Stimulated activated naive B cell treated with anti-CD40 and anti-IgM and Interleukin-4, amounts not matched to agents 10 μg/mL and 1 μg/mL and 100 μg/mL, for 72 hours (primary cell): Measurements from ENCODE around the gene PVR.
"Not testable (repeated sequence)": the region's sequence is repeated elsewhere in the genome, so short reads cannot be mapped to it uniquely, and the experiment has no call there.

ENCODE experiments used
- ATAC-seq, 2 donors: fragments of 150-1000 bp; cut with Tn5 transposase; replicated peaks; 2 replicates each; pipeline ENCODE4 v1.10.0; 2021; ENCODE audit warnings: moderate library complexity in 1 of 2
- DNase-seq: peaks from one replicate; pipeline ENCODE4 v3.0.0; 2021
- H3K27ac Mint-ChIP-seq: one replicate; pipeline ENCODE4 v1.8.0; 2022; ENCODE audit warnings: mild to moderate bottlenecking, mixed read lengths
- H3K27me3 Mint-ChIP-seq, 2 donors: one replicate each; pipeline ENCODE4 v1.8.0; 2022; ENCODE audit warnings: mixed read lengths in 2 of 2
- H3K36me3 Mint-ChIP-seq, 2 donors: one replicate each; pipeline ENCODE4 v1.8.0; 2022; ENCODE audit warnings: mixed read lengths in 2 of 2, mild to moderate bottlenecking in 1 of 2
- H3K4me1 Mint-ChIP-seq, 2 donors: one replicate each; pipeline ENCODE4 v1.8.0; 2022; ENCODE audit warnings: mixed read lengths in 2 of 2, mild to moderate bottlenecking in 1 of 2
- H3K4me3 Mint-ChIP-seq, 2 donors: one replicate each; pipeline ENCODE4 v1.8.0; 2022; ENCODE audit warnings: mild to moderate bottlenecking in 2 of 2, mixed read lengths in 2 of 2, moderate library complexity in 1 of 2
- H3K9me3 Mint-ChIP-seq, 2 donors: one replicate each; pipeline ENCODE4 v1.8.0; 2022; ENCODE audit warnings: mixed read lengths in 2 of 2, mild to moderate bottlenecking in 1 of 2

Gene PVR

DNA sequence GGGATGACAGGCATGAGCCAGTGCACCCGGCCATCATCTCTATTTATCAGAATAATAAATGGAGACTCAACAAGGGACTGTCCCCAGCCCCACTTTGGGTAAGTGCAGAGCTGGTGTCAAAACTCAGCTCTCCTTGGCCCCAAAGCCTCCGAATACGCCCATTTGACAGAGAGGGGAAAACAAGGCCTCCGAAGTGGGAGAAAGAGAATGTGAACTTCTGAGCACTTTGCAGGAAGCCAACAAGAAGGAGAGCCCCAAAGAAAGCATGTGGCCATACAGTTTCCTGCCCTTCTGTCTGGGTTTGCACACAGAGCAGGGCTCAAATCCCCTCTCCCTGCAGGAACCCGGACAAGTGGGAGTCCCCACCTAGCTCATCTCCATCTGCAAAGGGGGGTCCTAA, 56.8 kb downstream of the PVR start:
- Mint-ChIP-seq H3K36me3 (no peaks in the 10 kb centered on the region), H3K27me3 (peaks cover 24 to 35% of the 10 kb centered on the region in 2 donors), H3K4me3 (no peak overlapping the region), H3K9me3 (no peaks in the 10 kb centered on the region), H3K4me1 (no peaks in the 10 kb centered on the region), H3K27ac (no peak overlapping the region)
- ATAC-seq: no peak
- no peak for DNase-seq

GRCh38 chr19:44701228-44701627, 57.5 kb downstream of the PVR start:
- H3K27ac Mint-ChIP-seq: no peak overlapping the region
- no peaks in the 10 kb centered on the region for H3K4me1 Mint-ChIP-seq
- H3K36me3 Mint-ChIP-seq: no peaks in the 10 kb centered on the region
- DNase-seq (no peak), ATAC-seq (no peak)
- peaks cover 24 to 32% of the 10 kb centered on the region in 2 donors for H3K27me3 Mint-ChIP-seq
- no peak overlapping the region for H3K4me3 Mint-ChIP-seq
- no peaks in the 10 kb centered on the region for H3K9me3 Mint-ChIP-seq

DNA sequence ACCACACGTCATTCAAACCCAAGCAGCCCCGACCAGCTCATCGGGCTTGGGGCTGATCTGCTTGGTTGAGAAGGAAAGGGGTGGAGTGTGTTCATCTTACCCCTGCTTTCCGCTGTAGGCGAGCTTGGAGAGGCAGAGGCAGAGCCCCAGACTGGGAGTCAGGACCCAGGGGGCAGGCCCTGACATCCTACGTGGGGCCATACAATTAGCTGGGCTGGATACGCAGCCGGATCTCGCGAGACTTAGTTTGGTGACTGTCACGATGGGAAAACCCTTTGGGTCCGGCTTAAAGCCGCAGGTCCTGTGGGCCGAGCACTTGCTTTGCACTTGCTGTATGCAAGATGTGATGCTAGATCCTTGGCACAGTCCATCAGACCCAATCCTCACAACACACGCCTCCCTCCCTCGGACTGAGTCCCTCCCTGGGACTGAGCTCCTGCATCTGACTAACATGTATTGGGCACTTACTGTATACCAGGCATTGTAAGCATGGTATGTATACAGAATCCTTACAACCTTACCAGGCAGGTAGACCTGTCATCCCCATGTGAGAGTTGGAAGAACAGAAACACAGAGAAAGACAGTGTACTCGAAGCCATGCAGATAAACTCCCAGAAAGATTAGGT, 59.0 kb downstream of the PVR start:
- Mint-ChIP-seq H3K4me1 (no peaks in the 10 kb centered on the region), H3K4me3 (no peak overlapping the region), H3K27ac (no peak overlapping the region), H3K36me3 (no peaks in the 10 kb centered on the region), H3K9me3 (no peaks in the 10 kb centered on the region), H3K27me3 (peaks cover 14 to 26% of the 10 kb centered on the region in 2 donors)
- ATAC-seq: no peak
- DNase-seq: no peak

DNA sequence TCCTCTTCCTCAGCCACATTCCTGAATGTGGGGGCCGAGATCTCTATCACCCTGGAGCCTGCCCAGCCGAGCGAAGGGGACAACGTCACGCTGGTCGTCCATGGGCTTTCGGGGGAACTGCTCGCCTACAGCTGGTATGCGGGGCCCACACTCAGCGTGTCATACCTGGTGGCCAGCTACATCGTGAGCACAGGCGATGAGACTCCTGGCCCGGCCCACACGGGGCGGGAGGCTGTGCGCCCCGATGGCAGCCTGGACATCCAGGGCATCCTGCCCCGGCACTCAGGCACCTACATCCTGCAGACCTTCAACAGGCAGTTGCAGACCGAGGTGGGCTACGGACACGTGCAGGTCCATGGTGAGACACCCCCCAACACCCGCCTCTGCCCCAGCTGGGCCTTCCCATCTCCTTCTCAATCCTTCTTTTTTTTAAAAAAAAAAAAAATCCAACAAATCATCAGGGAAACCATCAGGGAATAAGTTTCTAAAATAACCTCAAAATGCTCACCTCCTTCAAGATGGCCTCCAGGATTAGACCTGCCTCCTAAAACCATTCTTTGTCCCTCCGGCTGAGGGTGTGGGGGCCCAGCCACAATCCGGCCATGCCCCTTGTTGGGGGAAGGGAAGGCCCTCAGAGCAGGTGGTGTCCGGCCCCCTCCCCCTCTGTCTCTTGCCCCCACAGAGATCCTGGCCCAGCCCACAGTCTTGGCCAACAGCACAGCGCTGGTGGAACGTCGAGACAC, 59.8 kb downstream of the PVR start:
- no peaks in the 10 kb centered on the region for H3K36me3 Mint-ChIP-seq
- ATAC-seq (no peak), DNase-seq (no peak)
- H3K4me3 Mint-ChIP-seq: no peak overlapping the region
- no peaks in the 10 kb centered on the region for H3K4me1 Mint-ChIP-seq
- no peaks in the 10 kb centered on the region for H3K9me3 Mint-ChIP-seq
- peaks cover 5 to 18% of the 10 kb centered on the region in 2 donors for H3K27me3 Mint-ChIP-seq
- no peak overlapping the region for H3K27ac Mint-ChIP-seq

DNA sequence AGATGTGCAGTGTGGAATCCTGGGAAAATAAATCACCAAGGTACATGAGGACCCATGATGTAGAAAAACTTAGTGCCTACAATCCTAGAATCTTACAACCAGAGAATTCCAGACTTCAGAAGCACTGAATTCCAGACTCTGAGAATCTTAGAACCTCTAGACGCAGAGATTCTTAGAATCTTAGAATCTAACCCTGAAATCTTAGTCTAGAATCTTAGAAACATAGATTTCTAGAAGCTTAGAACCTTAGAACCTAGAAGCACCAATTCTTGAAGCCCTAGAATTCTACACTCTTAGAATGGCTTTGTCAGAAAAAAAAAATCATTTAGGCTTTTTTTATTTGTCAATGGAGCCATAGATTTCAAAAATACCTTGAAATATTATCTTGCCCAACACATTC, 61.3 kb downstream of the PVR start:
- no peak for ATAC-seq
- peaks cover 0 to 2% of the 10 kb centered on the region in 2 donors for H3K9me3 Mint-ChIP-seq

GRCh38 chr19:44705502-44706010, 61.8 kb downstream of the PVR start:
- Mint-ChIP-seq H3K4me1 (no peaks in the 10 kb centered on the region), H3K27ac (no peak overlapping the region), H3K9me3 (peaks cover 0 to 2% of the 10 kb centered on the region in 2 donors), H3K27me3 (peaks cover 9 to 28% of the 10 kb centered on the region in 2 donors), H3K36me3 (no peaks in the 10 kb centered on the region), H3K4me3 (no peak overlapping the region)
- ATAC-seq (no peak), DNase-seq (no peak)

More for the DNA sequence above, 61.3 kb downstream of the PVR start:
- Mint-ChIP-seq H3K4me1 (no peaks in the 10 kb centered on the region), H3K27me3 (peaks cover 3 to 22% of the 10 kb centered on the region in 2 donors), H3K27ac (no peak overlapping the region), H3K36me3 (no peaks in the 10 kb centered on the region), H3K4me3 (no peak overlapping the region)
- DNase-seq: no peak

DNA sequence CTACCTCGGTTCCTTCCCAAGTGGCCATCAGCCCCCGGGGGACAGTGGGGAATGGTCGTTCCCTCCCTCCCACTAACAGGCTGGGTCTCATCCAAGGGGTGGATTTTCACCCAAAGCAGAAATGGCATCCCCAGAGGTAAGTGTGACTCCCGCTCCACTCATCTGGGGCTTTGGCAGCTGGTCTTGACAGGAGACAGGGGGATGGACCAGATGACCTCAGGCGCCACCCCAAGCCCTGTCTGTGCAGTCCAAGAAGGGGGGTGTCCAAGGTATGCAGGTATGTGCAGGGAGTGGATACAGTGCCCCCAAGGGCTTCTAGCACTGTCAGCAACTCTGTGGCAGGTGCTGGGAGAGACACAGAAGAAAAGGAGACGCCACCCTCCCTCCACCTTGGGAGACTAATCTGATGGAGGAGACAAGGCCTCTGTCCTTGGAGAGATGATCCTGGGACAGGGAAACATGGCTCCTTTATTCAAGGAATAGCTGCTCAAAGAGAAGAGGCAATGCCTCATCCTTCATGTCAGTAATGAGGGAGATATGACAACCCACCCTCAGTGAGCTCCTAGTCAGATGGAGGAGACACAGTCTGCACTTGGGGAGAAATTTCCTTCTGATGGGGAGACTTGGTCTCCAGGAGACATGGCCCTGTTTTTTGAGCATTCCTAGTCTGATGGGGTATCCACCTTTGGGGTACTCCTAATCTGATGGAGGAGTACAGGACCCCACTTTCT, 63.0 kb downstream of the PVR start:
- DNase-seq (no peak), ATAC-seq (no peak)
- Mint-ChIP-seq H3K4me1 (peaks cover 0 to 3% of the 10 kb centered on the region in 2 donors), H3K36me3 (no peaks in the 10 kb centered on the region), H3K27ac (no peak overlapping the region), H3K9me3 (peaks cover 0 to 2% of the 10 kb centered on the region in 2 donors), H3K27me3 (peaks cover 14 to 35% of the 10 kb centered on the region in 2 donors), H3K4me3 (no peak overlapping the region)

GRCh38 chr19:44707794-44708193, 64.1 kb downstream of the PVR start:
- H3K27me3 Mint-ChIP-seq: peaks cover 14 to 33% of the 10 kb centered on the region in 2 donors

DNA sequence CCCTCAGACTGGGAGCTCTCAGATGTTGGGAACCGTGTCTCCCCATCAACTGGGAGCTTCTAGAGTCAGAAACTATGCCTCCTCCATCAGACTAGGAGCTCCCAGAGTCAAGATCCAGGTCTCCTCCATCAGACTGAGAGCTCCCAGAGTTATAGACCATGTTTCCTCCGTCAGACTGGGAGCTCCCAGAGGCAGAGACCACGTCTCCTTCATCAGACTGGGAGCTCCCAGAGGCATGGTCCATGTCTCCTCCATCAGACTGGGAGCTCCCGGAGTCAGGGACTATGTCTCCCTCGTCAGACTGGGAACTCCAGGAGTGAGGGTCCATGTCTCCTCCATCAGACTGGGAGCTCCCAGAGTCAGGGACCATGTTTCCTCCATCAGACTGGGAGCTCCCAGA, 65.2 kb downstream of the PVR start:
- no peak for ATAC-seq
- H3K9me3 Mint-ChIP-seq: peaks cover 0 to 2% of the 10 kb centered on the region in 2 donors
- no peak overlapping the region for H3K27ac Mint-ChIP-seq
- no peaks in the 10 kb centered on the region for H3K36me3 Mint-ChIP-seq
- H3K27me3 Mint-ChIP-seq: peaks cover 14 to 29% of the 10 kb centered on the region in 2 donors
- no peak overlapping the region for H3K4me3 Mint-ChIP-seq
- peaks cover 0 to 3% of the 10 kb centered on the region in 2 donors for H3K4me1 Mint-ChIP-seq
- DNase-seq: no peak

More at GRCh38 chr19:44707794-44708193, 64.1 kb downstream of the PVR start:
- ATAC-seq (no peak), DNase-seq (no peak)
- H3K9me3 Mint-ChIP-seq: peaks cover 0 to 2% of the 10 kb centered on the region in 2 donors
- H3K4me1 Mint-ChIP-seq: peaks cover 0 to 3% of the 10 kb centered on the region in 2 donors
- no peaks in the 10 kb centered on the region for H3K36me3 Mint-ChIP-seq
- H3K4me3 Mint-ChIP-seq: no peak overlapping the region
- no peak overlapping the region for H3K27ac Mint-ChIP-seq

- not testable (repeated sequence) for H3K4me1 Mint-ChIP-seq, H3K27ac Mint-ChIP-seq, H3K36me3 Mint-ChIP-seq, H3K4me3 Mint-ChIP-seq, DNase-seq, ATAC-seq, H3K9me3 Mint-ChIP-seq
- H3K27me3 Mint-ChIP-seq: peaks cover 14 to 29% of the 10 kb centered on the region in 2 donors
Observed at GRCh38 chr19:44709434-44710266, 65.9 kb downstream of the PVR start.

GRCh38 chr19:44710483-44710882, 66.8 kb downstream of the PVR start:
- peaks cover 0 to 3% of the 10 kb centered on the region in 2 donors for H3K4me1 Mint-ChIP-seq
- no peak for DNase-seq
- H3K27ac Mint-ChIP-seq: no peak overlapping the region
- peaks cover 12 to 14% of the 10 kb centered on the region in 2 donors for H3K9me3 Mint-ChIP-seq
- H3K4me3 Mint-ChIP-seq: no peak overlapping the region
- no peaks in the 10 kb centered on the region for H3K36me3 Mint-ChIP-seq
- no peak for ATAC-seq
- H3K27me3 Mint-ChIP-seq: peaks cover 14 to 32% of the 10 kb centered on the region in 2 donors

- ATAC-seq (no peak), DNase-seq (no peak)
- Mint-ChIP-seq H3K4me1 (peaks cover 0 to 3% of the 10 kb centered on the region in 2 donors), H3K9me3 (peaks cover 15 to 16% of the 10 kb centered on the region in 2 donors), H3K36me3 (no peaks in the 10 kb centered on the region), H3K27me3 (peaks cover 14 to 22% of the 10 kb centered on the region in 2 donors), H3K27ac (no peak overlapping the region), H3K4me3 (no peak overlapping the region)
Observed at GRCh38 chr19:44712864-44713515, 69.3 kb downstream of the PVR start.
